ENCODE measurements around the gene ATXN7L3B. TPM values are rescaled to one million over a fixed set of nuclear protein-coding genes. Genes with fewer than 3 reads are reported as not detected.

ATXN7L3B gene
- total and polyA plus RNA-seq, 2 of the 4 experiments (the other 2 are of a cell fraction): 12.9 to 21.7 TPM

GRCh38 chr12:74547249-74547648 is 9.6 kb downstream of the ATXN7L3B start:
- H3K27me3 ChIP-seq (ENCODE audit: control insufficient read depth, insufficient read depth, low read length): no peaks in the 10 kb centered on the region
- CTCF ChIA-PET: interaction anchor here (0.9 kb wide), 1 partner anchor 11 kb away, joined by 3 read pairs; no protein-coding TSS in a partner anchor
- H3K9me1 ChIP-seq (ENCODE audit: insufficient read depth, low read length): no peaks in the 10 kb centered on the region
- no peaks in the 10 kb centered on the region; the same call in 1 of the 2 replicates for H3K36me3 ChIP-seq (ENCODE audit: control insufficient read depth, insufficient read depth, low read length)
- no peak overlapping the region for H2BK15ac ChIP-seq (ENCODE audit: low read depth, low read length)
- H4K20me1 ChIP-seq (ENCODE audit: insufficient read depth, low read length): no peaks in the 10 kb centered on the region
- no peak overlapping the region for H3K27ac ChIP-seq (ENCODE audit: insufficient read depth, low read length)
- H3K14ac ChIP-seq (replicated peaks; ENCODE audit: low read depth, low read length): no peak overlapping the region
- H3K4ac ChIP-seq (ENCODE audit: low read depth, low read length): no peak overlapping the region
- ATAC-seq (ENCODE audit: low read depth) (no peak), DNase-seq (no peak)
- no peak overlapping the region for H4K5ac ChIP-seq (ENCODE audit: low read depth, low read length)
- H3K79me1 ChIP-seq (ENCODE audit: low read depth in 1 of 2, low read length in 2 of 2): 0 out of 4 replicates have a peak, but pooled peaks cover 0 to 4% of the 10 kb centered on the region in 2 experiments
- H3K18ac ChIP-seq (ENCODE audit: low read depth, low read length): no peak overlapping the region
- H2AK9ac ChIP-seq (replicated peaks; ENCODE audit: low read depth, low read length, poor library complexity): no peak overlapping the region
- TF ChIP-seq BHLHE40 (IDR thresholded peaks at IDR 0.05; ENCODE audit: low read depth, low read length): no peak
- no peak for TF ChIP-seq NFE2L2 (IDR thresholded peaks at IDR 0.05; ENCODE audit: low read depth, low read length)
- TF ChIP-seq MAFK (IDR thresholded peaks at IDR 0.05; ENCODE audit: low read depth, low read length): no peak
- TF ChIP-seq CHD1 (IDR thresholded peaks at IDR 0.05; ENCODE audit: low read depth, low read length): no peak
- TF ChIP-seq ELK1 (IDR thresholded peaks at IDR 0.05; ENCODE audit: borderline replicate concordance, low read depth, low read length): no peak
- no peak for TF ChIP-seq POLR2A (IDR thresholded peaks at IDR 0.05; ENCODE audit: low read depth, low read length)
- no peak for TF ChIP-seq CTCF (conservative IDR thresholded peaks at IDR 0.05; ENCODE audit: low read depth, low read length)
- no peak for TF ChIP-seq RCOR1 (IDR thresholded peaks at IDR 0.05; ENCODE audit: insufficient replicate concordance, low read length)
- no peak for TF ChIP-seq USF2 (IDR thresholded peaks at IDR 0.05; ENCODE audit: low read depth, low read length)
- TF ChIP-seq CEBPB (IDR thresholded peaks at IDR 0.05; ENCODE audit: low read depth, low read length): no peak
- TF ChIP-seq RAD21 (IDR thresholded peaks at IDR 0.05; ENCODE audit: low read length): no peak
- no peak for TF ChIP-seq FOS (IDR thresholded peaks at IDR 0.05; ENCODE audit: low read depth, low read length)
- TF ChIP-seq MXI1 (IDR thresholded peaks at IDR 0.05; ENCODE audit: borderline replicate concordance, low read depth, low read length): no peak
- no peak for TF ChIP-seq RFX5 (IDR thresholded peaks at IDR 0.05; ENCODE audit: low read depth, low read length)
- no peak for TF ChIP-seq MAZ (IDR thresholded peaks at IDR 0.05; ENCODE audit: borderline replicate concordance, low read depth, low read length)
- WGBS, 2 experiments (ENCODE audit: extremely low coverage in 2 of 2, insufficient read length in 1 of 2): no CpG with 5 or more reads among the region's 2 CpGs
- no peak overlapping the region for H2AFZ ChIP-seq (replicated peaks; ENCODE audit: low read length, poor library complexity)
- H3K9ac ChIP-seq (ENCODE audit: low read depth, low read length): no peak overlapping the region
- H3K4me3 ChIP-seq (ENCODE audit: insufficient read depth, low read depth, low read length): no peak overlapping the region
- H3K4me2 ChIP-seq (ENCODE audit: low read depth, low read length): no peak overlapping the region
- in situ Hi-C loops (cut with MboI; ENCODE audit: low sequenced_read_pairs) (no loop called here), dilution Hi-C loops (cut with HindIII; ENCODE audit: low sequenced_read_pairs, unreplicated experiment) (no loop called here), intact Hi-C loops (cut with micrococcal nuclease) (no loop called here)
- H2BK120ac ChIP-seq (ENCODE audit: low read depth, low read length): no peak overlapping the region
- H3K4me1 ChIP-seq (ENCODE audit: control insufficient read depth, insufficient read depth, low read length): no peaks in the 10 kb centered on the region
- no peak overlapping the region for H3K56ac ChIP-seq (ENCODE audit: extremely low read depth, insufficient read depth, low read length)
- H3K23ac ChIP-seq (ENCODE audit: low read depth, low read length): no peak overlapping the region
- H2BK5ac ChIP-seq (ENCODE audit: low read depth, low read length, poor library complexity, severe bottlenecking): no peak overlapping the region
- H2AK5ac ChIP-seq (ENCODE audit: low read depth, low read length): no peak overlapping the region
- POLR2A ChIA-PET (ENCODE audit: unreplicated experiment): no interaction called here
- no peak overlapping the region for H4K8ac ChIP-seq (ENCODE audit: low read depth in 2 of 2, low read length in 2 of 2)
- no peak overlapping the region for H4K91ac ChIP-seq (ENCODE audit: insufficient read depth, low read depth, low read length)
- H3K9me3 ChIP-seq (ENCODE audit: control insufficient read depth, insufficient read depth, low read length): no peaks in the 10 kb centered on the region
- H2BK20ac ChIP-seq (ENCODE audit: low read depth, low read length): no peak overlapping the region
- no TSS peak for BruUV-seq (replicated peaks)
